Mammary epithelial cell (primary cell): ENCODE results near the gene GRM5.
"Not testable (repeated sequence)": the region's sequence is repeated elsewhere in the genome, so short reads cannot be mapped to it uniquely, and the experiment has no call there.

Source experiments
- EZH2 ChIP-seq: IDR thresholded peaks from 2 replicates; pipeline ENCODE4 v1.6.1; 2012; ENCODE audit warnings: low read length, inconsistent platforms, borderline replicate concordance
- TF ChIP-seq, protein P1 (sequence below), 2 donors: IDR thresholded peaks in 1 of 2; conservative IDR thresholded peaks in 1 of 2; 2 replicates each; pipeline ENCODE4 v1.5.1; 2011 to 2012; ENCODE audit warnings: inconsistent platforms in 2 of 2, low read length in 2 of 2, mild to moderate bottlenecking in 2 of 2, control low read depth in 1 of 2, low read depth in 1 of 2; ENCODE audit not compliant: insufficient read depth in 1 of 2; ENCODE audit errors: extremely low read depth in 1 of 2

DNA sequence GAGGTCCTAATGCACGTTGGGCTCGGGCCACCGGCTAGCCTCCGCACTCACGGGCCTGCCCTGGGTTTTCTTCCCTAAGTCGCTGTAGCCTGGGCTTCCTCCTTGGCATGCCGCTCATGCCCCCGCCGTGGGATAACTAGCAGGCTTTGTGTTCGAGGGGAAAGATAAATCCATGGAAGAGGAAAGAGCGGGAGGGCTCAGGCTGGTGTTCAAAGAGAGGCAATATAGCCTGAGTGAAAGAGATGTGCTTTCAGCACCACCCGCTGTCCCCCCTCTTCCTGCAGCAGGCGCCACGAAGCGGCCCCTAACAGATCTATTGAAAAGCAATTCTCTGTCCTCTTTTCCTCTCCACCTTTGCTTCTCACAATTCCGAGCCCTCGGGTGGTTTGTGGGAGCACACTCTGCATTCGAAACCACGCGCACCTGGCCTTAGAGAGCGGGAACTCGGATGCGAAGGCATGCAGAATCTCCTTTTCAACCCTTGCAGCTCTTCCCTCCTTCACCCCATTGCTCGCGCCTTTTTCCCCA is 2.9 kb downstream of the GRM5 start:
- TF ChIP-seq, protein P1, sequence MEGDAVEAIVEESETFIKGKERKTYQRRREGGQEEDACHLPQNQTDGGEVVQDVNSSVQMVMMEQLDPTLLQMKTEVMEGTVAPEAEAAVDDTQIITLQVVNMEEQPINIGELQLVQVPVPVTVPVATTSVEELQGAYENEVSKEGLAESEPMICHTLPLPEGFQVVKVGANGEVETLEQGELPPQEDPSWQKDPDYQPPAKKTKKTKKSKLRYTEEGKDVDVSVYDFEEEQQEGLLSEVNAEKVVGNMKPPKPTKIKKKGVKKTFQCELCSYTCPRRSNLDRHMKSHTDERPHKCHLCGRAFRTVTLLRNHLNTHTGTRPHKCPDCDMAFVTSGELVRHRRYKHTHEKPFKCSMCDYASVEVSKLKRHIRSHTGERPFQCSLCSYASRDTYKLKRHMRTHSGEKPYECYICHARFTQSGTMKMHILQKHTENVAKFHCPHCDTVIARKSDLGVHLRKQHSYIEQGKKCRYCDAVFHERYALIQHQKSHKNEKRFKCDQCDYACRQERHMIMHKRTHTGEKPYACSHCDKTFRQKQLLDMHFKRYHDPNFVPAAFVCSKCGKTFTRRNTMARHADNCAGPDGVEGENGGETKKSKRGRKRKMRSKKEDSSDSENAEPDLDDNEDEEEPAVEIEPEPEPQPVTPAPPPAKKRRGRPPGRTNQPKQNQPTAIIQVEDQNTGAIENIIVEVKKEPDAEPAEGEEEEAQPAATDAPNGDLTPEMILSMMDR (conservative IDR thresholded peaks at IDR 0.05 in 1 of 2, IDR thresholded peaks at IDR 0.05 in 1 of 2; ENCODE audit: extremely low read depth in 1 of 2, insufficient read depth in 1 of 2, low read depth in 1 of 2, low read length in 2 of 2), result not testable (repeated sequence)
- not testable (repeated sequence) for TF ChIP-seq EZH2
